ENCODE data around the gene ZNF526. TPM values are rescaled to one million over a fixed set of nuclear protein-coding genes. Genes with fewer than 3 reads are reported as not detected.

Gene ZNF526
- total RNA-seq (2022; extraction: Qiagen RNA extraction), result 14.7 to 21.8 TPM (median 20.5 TPM) in 5 replicates

GRCh38 chr19:42219812-42220750 is at the start of gene ZNF526:
Gene ZNF526, plus strand, starts transcription at chr19:42220312. Its CDS starts 4,092 bp downstream, at chr19:42224404.

GRCh38 chr19:42217520-42218437 is 2.3 kb upstream of the ZNF526 start, which contains the start of gene DEDD2:
Gene DEDD2, minus strand, starts transcription at chr19:42217677. Its CDS starts 670 bp downstream, at chr19:42217007.

GRCh38 chr19:42242512-42243409 is 22.6 kb downstream of the ZNF526 start, which contains the start of gene GSK3A:
Gene GSK3A, minus strand, starts transcription at chr19:42242602. Its CDS starts 137 bp downstream, at chr19:42242465.

GRCh38 chr19:42254850-42255765 is 35.0 kb downstream of the ZNF526 start, which contains the start of gene ERF:
Gene ERF, minus strand, starts transcription at chr19:42255128. Its CDS starts 129 bp downstream, at chr19:42254999.

DNA sequence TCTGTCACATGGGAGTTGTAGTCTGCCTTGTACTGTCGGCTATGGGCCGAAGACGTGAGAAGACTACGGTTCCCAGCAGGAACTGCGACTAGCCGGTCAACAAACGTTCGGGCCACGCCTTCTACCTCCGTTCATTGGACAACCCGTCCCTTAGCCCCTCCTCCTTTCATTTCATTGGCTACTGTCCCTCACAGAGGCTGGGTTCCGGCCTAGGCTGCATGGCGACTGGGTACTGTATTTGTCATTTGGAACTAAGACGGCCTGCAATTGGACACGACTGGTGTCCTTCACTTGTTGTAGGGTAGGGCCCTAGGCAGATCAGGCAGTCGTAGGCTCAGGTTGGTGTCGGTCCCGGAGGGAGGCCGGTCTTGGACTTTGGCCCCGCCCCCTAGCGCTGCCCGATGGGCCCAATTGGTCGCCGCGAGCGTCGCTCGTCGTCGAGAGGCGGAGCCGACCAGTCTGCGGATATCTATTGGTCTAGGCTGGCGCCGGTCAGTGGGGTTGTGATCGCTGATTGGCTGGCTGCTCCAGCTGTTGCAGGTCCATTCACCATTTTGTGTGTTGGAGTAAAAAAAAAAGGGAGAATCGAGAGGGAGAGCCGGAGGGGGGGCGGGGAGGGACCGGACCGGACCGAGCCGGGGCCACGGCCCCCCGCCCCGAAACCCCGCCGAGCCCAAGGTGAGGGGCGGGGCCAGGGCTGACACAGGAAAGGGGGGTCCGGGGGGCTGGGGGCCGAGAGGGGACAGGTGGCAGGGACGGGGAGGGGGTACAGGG is 48.8 kb downstream of the ZNF526 start, which contains the start of gene CIC:
TSS of gene CIC (plus strand) at position 549 of the 774 bp plus-strand sequence. CDS start 2,532 bp downstream, outside the sequence.

Other genes starting within 250 kb of the ZNF526 start
- gene ATP1A3, start 226.1 kb upstream of the ZNF526 start, total RNA-seq (2022; extraction: Qiagen RNA extraction), result 2.9 to 5.9 TPM (median 4.7 TPM) in 5 replicates
- gene GRIK5, start 150.1 kb upstream of the ZNF526 start, total RNA-seq (2022; extraction: Qiagen RNA extraction), result 0.21 to 0.85 TPM (median 0.43 TPM) in 5 replicates
- gene ZNF574, start 144.1 kb upstream of the ZNF526 start, total RNA-seq (2022; extraction: Qiagen RNA extraction), result 27.5 to 39.1 TPM (median 36.6 TPM) in 5 replicates
- gene POU2F2, start 87.9 kb upstream of the ZNF526 start, total RNA-seq (2022; extraction: Qiagen RNA extraction), result 0.32 to 0.80 TPM (median 0.58 TPM) in 5 replicates
- gene DEDD2, start 2.6 kb upstream of the ZNF526 start, total RNA-seq (2022; extraction: Qiagen RNA extraction), result 43.9 to 67.3 TPM (median 59.2 TPM) in 5 replicates
- 98.2 to 161 TPM (median 151 TPM) in 5 replicates for gene GSK3A, start 22.3 kb downstream of the ZNF526 start, total RNA-seq (2022; extraction: Qiagen RNA extraction)
- 93.6 to 136 TPM (median 133 TPM) in 5 replicates for gene ERF, start 34.8 kb downstream of the ZNF526 start, total RNA-seq (2022; extraction: Qiagen RNA extraction)
- gene CIC, start 48.9 kb downstream of the ZNF526 start, total RNA-seq (2022; extraction: Qiagen RNA extraction), result 29.7 to 57.5 TPM (median 53.9 TPM) in 5 replicates
- gene PRR19, start 81.8 kb downstream of the ZNF526 start, total RNA-seq (2022; extraction: Qiagen RNA extraction), result 3.4 to 4.5 TPM (median 3.6 TPM) in 5 replicates
- gene PAFAH1B3, start 82.3 kb downstream of the ZNF526 start, total RNA-seq (2022; extraction: Qiagen RNA extraction), result 117 to 151 TPM (median 136 TPM) in 5 replicates
- gene TMEM145, start 93.0 kb downstream of the ZNF526 start, total RNA-seq (2022; extraction: Qiagen RNA extraction), result 2.2 to 4.2 TPM (median 3.6 TPM) in 5 replicates
- gene MEGF8, start 105.3 kb downstream of the ZNF526 start, total RNA-seq (2022; extraction: Qiagen RNA extraction), result 19.7 to 32.1 TPM (median 27.4 TPM) in 5 replicates
- 39.9 to 48.7 TPM (median 42.0 TPM) in 5 replicates for gene CNFN, start 170.0 kb downstream of the ZNF526 start, total RNA-seq (2022; extraction: Qiagen RNA extraction)
- gene LIPE, start 207.1 kb downstream of the ZNF526 start, total RNA-seq (2022; extraction: Qiagen RNA extraction), result 1.4 to 2.1 TPM (median 1.6 TPM) in 5 replicates
- gene CXCL17, start 222.6 kb downstream of the ZNF526 start, total RNA-seq (2022; extraction: Qiagen RNA extraction), result 0.08 to 0.20 TPM (median 0.17 TPM) in 4 of 5 replicates, not detected in the other

Measured in A549 treated with dexamethasone at 1 μM for 4 hours (cell line).